Spleen (tissue), 7 donors: ENCODE measurements around the gene DOCK4.

ENCODE experiments used
- CTCF ChIP-seq, 11 experiments: fragments of 200-600 bp in 7 of 11; fragments of 450-650 bp in 4 of 11; sonication (generic) in 4 of 11; IDR thresholded peaks in 8 of 11; conservative IDR thresholded peaks in 3 of 11; 1 replicate in 7 of 11; 2 replicates in 4 of 11; pipeline versions ENCODE4 v1.4.0 to v1.8.0; 2016 to 2021; ENCODE audit warnings: antibody characterized with exemption in 11 of 11, inconsistent platforms in 4 of 11, mild to moderate bottlenecking in 1 of 11
- POLR2A ChIP-seq, 3 donors: fragments of 450-650 bp; IDR thresholded peaks; one replicate each; pipeline ENCODE4 v1.5.1; 2017; ENCODE audit warnings: antibody characterized with exemption in 3 of 3, mild to moderate bottlenecking in 1 of 3
- POLR2AphosphoS5 ChIP-seq, 3 donors: sonication (generic); formaldehyde crosslinking; IDR thresholded peaks; one replicate each; pipeline ENCODE4 v1.5.1; 2017; ENCODE audit warnings: antibody characterized with exemption in 3 of 3
- donor health status: DM: no; HTN: no; CAD: no; lungs with moderate emphysema.
- donor health status: DM: no; HTN: no; CAD: no.
- donor health status: DM: no; HTN: no; CAD: no.

GRCh38 chr7:112091768-112092167 is 114.4 kb downstream of the DOCK4 start:
- TF ChIP-seq POLR2AphosphoS5 (IDR thresholded peaks at IDR 0.05): no peak
- TF ChIP-seq CTCF (IDR thresholded peaks at IDR 0.05 in 8 of 11, conservative IDR thresholded peaks at IDR 0.05 in 3 of 11): no peak
- no peak for TF ChIP-seq POLR2A (IDR thresholded peaks at IDR 0.05)
